Karpas-422 (cell line): ENCODE data around the gene C17orf107. TPM values are rescaled to one million over a fixed set of nuclear protein-coding genes. Genes with fewer than 3 reads are reported as not detected.

ENCODE experiments used
- DNase-seq: peaks from one replicate; pipeline ENCODE4 v3.0.0-alpha.2; 2015
- H2AFZ ChIP-seq: fragments of 200-600 bp; sonication (generic); 2 replicates; pipeline ENCODE4 v1.6.1; 2014; ENCODE audit warnings: antibody characterized with exemption, low read length, mixed read lengths
- H3K27ac ChIP-seq: fragments of 200-600 bp; sonication (generic); 2 replicates; pipeline ENCODE4 v1.5.1; 2014; ENCODE audit warnings: mild to moderate bottlenecking, low read length, moderate library complexity
- H3K27me3 ChIP-seq: fragments of 200-600 bp; sonication (generic); 2 replicates; pipeline ENCODE4 v1.6.1; 2014; ENCODE audit warnings: low read length, mixed read lengths
- H3K36me3 ChIP-seq: fragments of 200-600 bp; sonication (generic); 2 replicates; pipeline ENCODE4 v1.6.1; 2014; ENCODE audit warnings: low read length, mixed read lengths; ENCODE audit not compliant: insufficient read depth
- H3K4me1 ChIP-seq: fragments of 200-600 bp; sonication (generic); 2 replicates; pipeline ENCODE4 v1.6.1; 2014; ENCODE audit warnings: mild to moderate bottlenecking, low read length, mixed read lengths
- H3K4me2 ChIP-seq: fragments of 200-600 bp; sonication (generic); 2 replicates; pipeline ENCODE4 v1.6.1; 2014; ENCODE audit warnings: low read length, low read depth, mild to moderate bottlenecking; ENCODE audit not compliant: poor library complexity, severe bottlenecking
- H3K4me3 ChIP-seq: fragments of 200-600 bp; sonication (generic); 2 replicates; pipeline ENCODE4 v1.5.1; 2014; ENCODE audit warnings: mild to moderate bottlenecking, antibody characterized with exemption, low read length, mixed read lengths
- H3K79me2 ChIP-seq: fragments of 200-600 bp; sonication (generic); 2 replicates; pipeline ENCODE4 v1.6.1; 2014; ENCODE audit warnings: mild to moderate bottlenecking, low read length, mixed read lengths
- H3K9ac ChIP-seq: fragments of 200-600 bp; sonication (generic); 2 replicates; pipeline ENCODE4 v1.6.0; 2014; ENCODE audit warnings: low read length
- H3K9me2 ChIP-seq: fragments of 200-600 bp; sonication (generic), shearing (Covaris generic); replicated peaks from 2 replicates; pipeline ENCODE4 v1.6.0; 2014; ENCODE audit warnings: mild to moderate bottlenecking, low read length, moderate library complexity; ENCODE audit not compliant: insufficient read depth
- H3K9me3 ChIP-seq: fragments of 300-700, 200-600 bp; sonication (generic); 2 replicates; pipeline ENCODE4 v1.6.1; 2014; ENCODE audit warnings: low read length, mixed read lengths
- H4K20me1 ChIP-seq: fragments of 200-600 bp; sonication (generic); 2 replicates; pipeline ENCODE4 v1.6.1; 2014; ENCODE audit warnings: mild to moderate bottlenecking, antibody characterized with exemption, low read length, low read depth; ENCODE audit not compliant: insufficient read depth
- total RNA-seq: library from RNA; depleted of rRNA; stranded (reverse); fragments of >200 nt; shearing (Covaris generic); gene quantifications from 2 replicates; pipeline ENCODE4 v1.2.3, GENCODE V29; 2014; ENCODE audit warnings: low replicate concordance

The C17orf107 gene
- total RNA-seq, 1 experiment from 2014 or later: 0.26 TPM

DNA sequence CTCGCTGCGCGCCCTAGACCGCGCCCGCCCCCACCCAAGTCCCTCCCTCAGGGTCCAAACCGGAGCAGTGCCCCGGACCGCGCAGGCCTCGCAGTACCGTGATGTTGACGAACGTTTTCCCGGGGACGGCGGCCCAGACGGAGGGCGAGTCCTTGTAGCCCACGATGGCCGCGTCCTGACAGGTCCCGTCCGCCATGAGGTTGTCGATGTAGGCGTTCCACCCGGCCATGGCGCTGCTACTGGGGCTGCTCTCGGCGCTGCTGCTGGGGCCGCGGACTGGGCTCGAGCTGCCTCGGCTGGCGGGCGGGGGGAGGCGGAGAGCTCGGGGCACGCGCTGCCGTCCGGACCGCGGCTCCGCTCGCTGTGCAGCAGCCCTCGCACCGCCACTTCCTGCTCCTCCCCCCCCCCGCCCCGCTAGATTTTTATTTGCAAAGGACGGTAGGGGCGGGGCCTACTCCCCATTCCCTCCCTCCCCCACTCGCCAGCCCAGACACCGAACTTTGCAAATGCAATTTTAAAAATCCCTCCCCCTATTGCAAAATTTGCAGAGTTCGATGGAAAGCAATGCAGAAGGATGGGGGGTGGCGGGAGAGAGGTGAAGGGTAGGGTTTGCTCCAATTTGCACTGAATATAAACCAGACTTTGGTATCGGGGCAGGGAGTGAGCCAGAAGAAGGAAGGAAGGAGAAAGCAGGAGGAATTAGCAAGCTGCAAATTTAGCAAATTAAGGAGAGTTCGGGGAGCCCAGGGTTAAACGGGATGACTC, 49.0 kb downstream of the C17orf107 start, which contains the start of gene PFN1:
Gene PFN1, minus strand, starts transcription at position 365 of the 765 bp plus-strand sequence. Its CDS starts 136 bp downstream, at position 229.
- DNase-seq: peak; percentile 98
- Histone ChIP-seq H3K9me3 (no peaks in the 10 kb centered on the region), H3K4me1 (peaks cover 63% of the 10 kb centered on the region), H3K4me2 (peak within 1 kb of the TSS; percentile 98), H3K9me2 (no peaks in the 10 kb centered on the region), H3K36me3 (peaks cover 24% of the 10 kb centered on the region), H3K9ac (peak within 1 kb of the TSS; percentile 100), H3K79me2 (peaks cover 38% of the 10 kb centered on the region), H3K27me3 (no peaks in the 10 kb centered on the region), H3K4me3 (peak within 1 kb of the TSS; percentile 99), H4K20me1 (peaks cover 35% of the 10 kb centered on the region), H2AFZ (no peak within 1 kb of the TSS), H3K27ac (peak within 1 kb of the TSS; percentile 98)

DNA sequence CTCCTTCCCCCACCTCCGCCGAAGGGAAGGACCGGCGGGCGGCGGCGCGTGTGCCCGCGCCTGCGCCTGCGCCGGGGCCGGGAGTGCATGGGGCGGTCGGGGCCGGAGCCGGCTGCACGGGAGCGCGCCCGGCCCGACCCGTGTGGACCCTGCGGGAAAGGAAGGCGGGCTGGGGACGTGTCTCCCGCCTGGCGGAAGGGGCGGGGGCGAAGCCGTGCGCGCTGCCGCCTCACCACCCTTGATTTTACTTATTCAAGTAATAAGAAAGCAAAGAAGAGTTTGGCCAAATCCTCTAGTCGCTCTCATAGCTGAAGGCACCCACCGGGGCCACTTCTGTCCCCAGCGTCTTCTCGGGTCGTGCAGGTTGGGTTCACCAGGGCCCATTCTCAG, 49.6 kb downstream of the C17orf107 start:
- no peaks in the 10 kb centered on the region for H3K27me3 ChIP-seq
- H3K4me3 ChIP-seq: peak overlapping the region; percentile 99
- peak overlapping the region; percentile 98 for H3K27ac ChIP-seq
- no peaks in the 10 kb centered on the region for H3K9me3 ChIP-seq
- H2AFZ ChIP-seq: no peak overlapping the region
- peak overlapping the region; percentile 94 for H3K9ac ChIP-seq
- peaks cover 35% of the 10 kb centered on the region for H4K20me1 ChIP-seq
- H3K79me2 ChIP-seq: peaks cover 38% of the 10 kb centered on the region
- no peaks in the 10 kb centered on the region for H3K9me2 ChIP-seq
- peak overlapping the region; percentile 98 for H3K4me2 ChIP-seq
- peak; percentile 96 for DNase-seq
- peaks cover 21% of the 10 kb centered on the region for H3K36me3 ChIP-seq
- H3K4me1 ChIP-seq: peaks cover 58% of the 10 kb centered on the region

- Histone ChIP-seq H3K4me1 (peaks cover 52% of the 10 kb centered on the region), H3K4me3 (peak overlapping the region; percentile 99), H4K20me1 (peaks cover 33% of the 10 kb centered on the region), H2AFZ (0 out of 2 replicates have a peak overlapping the region, but pooled peaks have one; percentile 57), H3K9me3 (no peaks in the 10 kb centered on the region), H3K9me2 (no peaks in the 10 kb centered on the region), H3K36me3 (peaks cover 21% of the 10 kb centered on the region), H3K79me2 (peaks cover 38% of the 10 kb centered on the region), H3K9ac (peak overlapping the region; percentile 94), H3K4me2 (peak overlapping the region; percentile 98), H3K27me3 (no peaks in the 10 kb centered on the region), H3K27ac (peak overlapping the region; percentile 98)
- peak; percentile 91 for DNase-seq
Measured at GRCh38 chr17:4949321-4950074, 50.2 kb downstream of the C17orf107 start.

GRCh38 chr17:4950075-4950745, 50.9 kb downstream of the C17orf107 start:
- Histone ChIP-seq H3K27me3 (no peaks in the 10 kb centered on the region), H2AFZ (no peak overlapping the region), H3K4me1 (peaks cover 45% of the 10 kb centered on the region), H3K9me2 (no peaks in the 10 kb centered on the region), H3K9ac (peak overlapping the region; percentile 94), H4K20me1 (peaks cover 28% of the 10 kb centered on the region), H3K4me2 (peak overlapping the region; percentile 98), H3K36me3 (peaks cover 21% of the 10 kb centered on the region), H3K27ac (peak overlapping the region; percentile 98), H3K79me2 (peaks cover 38% of the 10 kb centered on the region), H3K4me3 (peak overlapping the region; percentile 99), H3K9me3 (no peaks in the 10 kb centered on the region)
- peak; percentile 81 for DNase-seq

GRCh38 chr17:4950746-4951204, 51.4 kb downstream of the C17orf107 start, which contains the start of gene ENO3:
TSS of gene ENO3 (plus strand) at chr17:4951119. CDS start at chr17:4951830, 711 bp downstream.
- Histone ChIP-seq H3K27me3 (no peaks in the 10 kb centered on the region), H3K4me3 (peak within 1 kb of the TSS; percentile 99), H3K4me2 (peak within 1 kb of the TSS; percentile 98), H2AFZ (no peak within 1 kb of the TSS), H3K4me1 (peaks cover 39% of the 10 kb centered on the region), H3K79me2 (peaks cover 32% of the 10 kb centered on the region), H3K9me2 (no peaks in the 10 kb centered on the region), H3K9ac (peak within 1 kb of the TSS; percentile 94), H3K9me3 (no peaks in the 10 kb centered on the region), H4K20me1 (peaks cover 22% of the 10 kb centered on the region), H3K36me3 (peaks cover 16% of the 10 kb centered on the region), H3K27ac (peak within 1 kb of the TSS; percentile 98)
- DNase-seq: peak; percentile 55

GRCh38 chr17:4951486-4951885, 52.1 kb downstream of the C17orf107 start:
- H3K27me3 ChIP-seq: no peaks in the 10 kb centered on the region
- peaks cover 15% of the 10 kb centered on the region for H4K20me1 ChIP-seq
- H3K9me3 ChIP-seq: no peaks in the 10 kb centered on the region
- H3K4me3 ChIP-seq: peak overlapping the region; percentile 99; the same call in 1 of the 2 replicates
- peak overlapping the region; percentile 94 for H3K9ac ChIP-seq
- peaks cover 27% of the 10 kb centered on the region for H3K79me2 ChIP-seq
- H3K4me2 ChIP-seq: peak overlapping the region; percentile 98
- no peak for DNase-seq
- peaks cover 32% of the 10 kb centered on the region for H3K4me1 ChIP-seq
- peak overlapping the region; percentile 98 for H3K27ac ChIP-seq
- H3K9me2 ChIP-seq: no peaks in the 10 kb centered on the region
- no peak overlapping the region for H2AFZ ChIP-seq
- peaks cover 11% of the 10 kb centered on the region for H3K36me3 ChIP-seq
